Effector CD4-positive, alpha-beta T cell (primary cell): Measurements from ENCODE around the gene TSPYL2.

ENCODE experiments used
- DNase-seq: peaks from one replicate; pipeline ENCODE4 v3.0.0-alpha.2; 2020
- total RNA-seq: gene quantifications from one replicate; lab custom pipeline; 2026; lab: John Stamatoyannopoulos, UW

Gene TSPYL2
- total RNA-seq = 788 reads per million, percentile 99 among the genes with 10 or more reads in this experiment

- peak; percentile 88 for DNase-seq
Observed at GRCh38 chrX:53081925-53082772, at the start of gene TSPYL2. TSPYL2 (plus strand) TSS chrX:53082367; CDS start chrX:53082499, 132 bp downstream.

GRCh38 chrX:53036149-53036548 lies 46.0 kb upstream of the TSPYL2 start:
- DNase-seq = no peak

- DNase-seq = no peak
Observed at GRCh38 chrX:53039236-53039635, 42.9 kb upstream of the TSPYL2 start.

- no peak for DNase-seq
Observed at GRCh38 chrX:53044995-53045394, 37.2 kb upstream of the TSPYL2 start.

DNA sequence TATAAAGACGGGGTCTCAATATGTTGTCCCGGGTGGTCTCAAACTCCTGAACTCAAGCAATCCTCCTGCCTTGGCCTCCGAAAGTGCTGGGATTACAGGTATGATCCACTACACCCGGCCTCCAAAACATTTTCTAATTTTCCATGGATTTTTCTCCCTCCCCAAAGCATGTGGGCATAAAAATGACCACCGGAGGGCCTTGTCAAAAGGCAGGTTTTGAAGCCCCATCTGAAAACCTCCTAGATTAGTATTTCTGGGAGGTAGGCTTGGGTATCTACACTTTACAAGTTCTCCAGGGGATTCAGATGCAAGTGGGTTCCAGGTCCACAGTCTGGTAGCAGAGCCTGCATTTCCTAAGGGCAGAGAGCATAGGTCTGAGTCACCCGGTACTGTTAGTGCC lies 34.9 kb upstream of the TSPYL2 start:
- no peak for DNase-seq

DNA sequence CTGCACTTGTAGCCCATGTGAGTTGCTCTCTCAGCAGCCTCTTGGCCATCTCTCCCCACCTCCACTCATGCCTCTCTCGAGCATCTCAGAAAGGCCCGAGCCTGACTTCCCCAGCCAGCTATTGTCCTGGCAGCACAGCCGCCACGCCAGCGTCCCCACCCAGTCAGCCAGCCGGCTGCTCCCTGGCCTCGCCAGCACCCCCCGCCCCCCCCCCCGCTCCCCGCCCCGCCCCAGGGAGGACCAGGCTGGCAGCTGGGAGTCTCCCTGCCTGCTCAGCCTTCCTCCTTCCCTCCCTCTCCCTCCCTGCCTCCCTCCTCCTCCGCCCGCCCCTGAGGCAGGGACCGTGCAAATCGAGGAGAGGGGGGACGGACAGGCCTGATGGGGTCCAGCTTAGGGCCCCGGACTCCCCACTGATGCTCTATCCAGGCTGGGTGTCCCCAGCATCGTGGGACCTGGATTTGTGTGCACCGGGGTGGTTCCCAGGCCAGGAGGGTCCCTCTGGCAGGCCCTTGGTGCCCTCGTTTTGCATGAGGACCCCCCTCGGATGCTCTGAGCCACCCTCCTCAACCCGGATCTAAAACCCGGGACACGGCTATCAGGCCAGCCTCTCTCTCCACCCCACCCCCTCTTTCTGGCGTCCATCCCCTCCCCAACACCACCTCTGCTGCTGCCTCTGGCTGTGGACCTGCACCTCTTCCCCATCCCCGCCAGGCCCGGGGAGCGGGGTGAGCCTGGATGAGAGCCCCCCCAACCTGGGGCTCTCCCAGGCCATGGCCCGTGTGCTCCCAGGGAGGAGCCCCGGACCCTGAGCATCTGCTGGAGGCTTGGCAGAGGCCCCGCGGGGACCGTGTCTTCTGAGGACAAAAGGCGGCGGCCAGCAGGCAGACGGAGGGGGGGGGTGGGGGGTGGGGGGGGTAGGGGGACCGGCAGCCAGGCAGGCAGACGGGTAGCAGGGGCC lies 33.7 kb upstream of the TSPYL2 start, which contains the start of gene GPR173:
Gene GPR173, plus strand, starts transcription at position 621 of the 958 bp plus-strand sequence. CDS start 27,833 bp downstream, outside the sequence.
- no peak for DNase-seq

GRCh38 chrX:53049127-53049517 lies 33.0 kb upstream of the TSPYL2 start:
- no peak for DNase-seq

- no peak for DNase-seq
Observed at GRCh38 chrX:53050841-53051240, 31.3 kb upstream of the TSPYL2 start.

GRCh38 chrX:53055244-53055849 lies 26.8 kb upstream of the TSPYL2 start:
- no peak for DNase-seq

GRCh38 chrX:53056292-53056691 lies 25.9 kb upstream of the TSPYL2 start:
- no peak for DNase-seq

DNA sequence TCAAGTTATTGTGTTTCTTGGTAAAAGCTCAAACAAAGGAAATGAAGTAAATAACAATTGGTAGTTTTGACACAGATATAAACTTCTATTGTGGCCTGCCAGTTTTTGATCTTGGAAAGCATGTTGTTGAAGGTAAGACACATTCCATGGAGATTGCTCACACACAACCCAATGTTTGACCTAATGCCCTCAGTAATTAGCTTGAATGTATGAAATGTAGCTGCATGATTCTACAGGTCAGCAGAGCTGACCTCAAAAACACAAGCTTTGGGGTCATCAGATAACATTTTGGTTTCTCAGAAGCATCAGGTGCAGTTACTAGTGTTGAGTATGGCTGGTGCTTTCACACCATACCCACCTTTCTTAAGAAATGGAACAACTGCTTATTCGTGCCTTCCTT lies 17.1 kb upstream of the TSPYL2 start:
- no peak for DNase-seq

GRCh38 chrX:53071064-53071463 lies 11.1 kb upstream of the TSPYL2 start:
- no peak for DNase-seq

DNA sequence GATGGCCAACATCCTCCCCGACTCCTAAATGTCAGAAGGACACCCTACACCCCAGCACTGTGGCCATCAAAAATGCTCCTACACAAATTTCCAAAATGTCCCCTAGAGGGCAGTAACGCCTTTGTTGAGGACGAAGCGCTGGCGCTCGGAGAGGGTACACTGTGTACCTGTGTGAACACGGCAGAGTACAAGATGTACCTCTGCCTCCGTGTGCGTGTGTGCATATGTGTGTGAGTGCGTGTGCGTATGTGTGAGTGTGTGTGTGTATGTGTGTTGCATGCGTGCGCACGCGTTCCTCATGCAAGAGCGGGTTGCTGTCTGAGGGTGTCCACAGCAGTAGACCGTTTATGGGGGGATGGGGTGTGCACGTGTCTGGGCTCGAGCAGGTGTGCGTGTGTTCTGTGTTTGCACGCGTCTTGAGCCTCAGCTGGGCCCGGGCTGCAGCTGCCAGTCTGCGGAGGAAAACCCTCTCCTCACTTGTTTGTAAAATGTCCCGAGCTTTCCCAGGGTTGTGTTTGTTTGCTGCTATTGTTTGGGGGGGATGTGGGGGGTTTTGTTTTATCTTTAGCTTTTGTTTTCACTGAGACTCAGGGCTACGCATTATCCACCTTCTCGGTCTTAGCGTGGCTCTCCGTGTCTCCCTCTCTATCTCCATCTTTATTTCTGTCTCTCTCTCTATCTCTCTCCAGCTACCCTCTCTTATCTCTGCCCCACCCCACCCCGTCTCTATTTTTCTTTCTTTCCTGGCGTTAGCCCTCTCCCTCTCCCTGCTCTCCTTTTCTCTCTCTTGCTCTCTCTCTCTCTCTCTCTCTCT lies 10.4 kb upstream of the TSPYL2 start:
- DNase-seq = peak; percentile 66

GRCh38 chrX:53072418-53073114 lies 9.6 kb upstream of the TSPYL2 start:
- no peak for DNase-seq

DNA sequence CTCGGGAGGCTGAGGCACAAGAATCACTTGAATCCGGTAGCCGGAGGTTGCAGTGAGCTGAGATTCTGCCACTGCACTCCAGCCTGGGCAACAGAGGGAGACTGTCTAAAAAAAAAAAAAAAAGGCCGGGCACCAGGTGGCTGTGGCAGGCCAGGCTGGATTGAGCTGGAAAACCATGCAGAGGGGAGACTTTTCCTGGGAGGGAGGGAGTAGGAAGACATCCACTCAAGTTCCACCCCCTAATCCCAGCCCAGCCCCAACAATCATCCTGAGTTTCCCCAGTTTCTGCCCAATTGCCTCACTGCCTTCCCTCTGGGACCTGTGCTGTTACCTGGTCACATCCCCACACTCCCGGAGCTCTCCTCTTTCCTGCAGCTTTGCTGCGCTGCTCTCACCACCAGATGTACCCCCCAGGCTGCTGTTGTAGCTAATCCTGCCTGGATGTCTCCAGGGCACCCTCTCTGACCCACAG lies 9.0 kb upstream of the TSPYL2 start:
- no peak for DNase-seq

GRCh38 chrX:53075011-53075410 lies 7.2 kb upstream of the TSPYL2 start:
- no peak for DNase-seq

- no peak for DNase-seq
Observed at GRCh38 chrX:53076671-53077070, 5.5 kb upstream of the TSPYL2 start.

GRCh38 chrX:53077207-53078197 lies 4.7 kb upstream of the TSPYL2 start:
- DNase-seq = no peak

- no peak for DNase-seq
Observed at GRCh38 chrX:53078943-53079342, 3.2 kb upstream of the TSPYL2 start.
